H1 (cell line): Measurements from ENCODE around the gene GRIP2.

ENCODE experiments used
- CHD2 ChIP-seq: IDR thresholded peaks from 2 replicates; pipeline ENCODE4 v1.6.1; 2012; ENCODE audit warnings: low read length, improper control_type of control experiment
- CTCF ChIP-seq, 3 experiments: IDR thresholded peaks; 1 replicate in 2 of 3; 2 replicates in 1 of 3; pipeline versions ENCODE4 v1.5.1 to v1.6.1; 2011; ENCODE audit warnings: low read length in 3 of 3, mild to moderate bottlenecking in 3 of 3, inconsistent platforms in 2 of 3, low read depth in 1 of 3, moderate library complexity in 1 of 3; ENCODE audit not compliant: insufficient read depth in 1 of 3; ENCODE audit errors: control extremely low read depth in 1 of 3
- HDAC6 ChIP-seq: IDR thresholded peaks from one replicate; pipeline ENCODE4 v1.7.1; 2012; ENCODE audit warnings: low read depth, mild to moderate bottlenecking, inconsistent platforms, low read length, moderate library complexity
- MAX ChIP-seq: IDR thresholded peaks from 2 replicates; pipeline ENCODE4 v1.6.1; 2012; ENCODE audit warnings: inconsistent platforms
- POLR2A ChIP-seq, 2 experiments: IDR thresholded peaks; 1 replicate in 1 of 2; 2 replicates in 1 of 2; pipeline ENCODE4 v1.6.1; 2011; ENCODE audit warnings: low read depth in 2 of 2, low read length in 2 of 2, mild to moderate bottlenecking in 2 of 2; ENCODE audit errors: control extremely low read depth in 1 of 2
- POLR2AphosphoS5 ChIP-seq: IDR thresholded peaks from 2 replicates; pipeline ENCODE4 v1.6.1; 2011; ENCODE audit warnings: low read depth, low read length
- TAF1 ChIP-seq: IDR thresholded peaks from 2 replicates; pipeline ENCODE4 v1.6.1; 2011; ENCODE audit warnings: mild to moderate bottlenecking, low read depth, low read length
- YY1 ChIP-seq: IDR thresholded peaks from 2 replicates; pipeline ENCODE4 v1.6.1; 2011; ENCODE audit warnings: low read depth, mild to moderate bottlenecking, low read length

- TF ChIP-seq POLR2AphosphoS5 (no peak), POLR2A (IDR thresholded peaks at IDR 0.05; ENCODE audit: control extremely low read depth in 1 of 2, low read depth in 2 of 2, low read length in 2 of 2) (no peak), MAX (no peak), HDAC6 (no peak), CTCF (IDR thresholded peaks at IDR 0.05; ENCODE audit: control extremely low read depth in 1 of 3, insufficient read depth in 1 of 3, low read depth in 1 of 3, low read length in 3 of 3) (no peak), YY1 (no peak), TAF1 (no peak), CHD2 (no peak)
Measured at GRCh38 chr3:14487821-14488220, 52.3 kb downstream of the GRIP2 start.
